GM20431 (cell line): ENCODE results near the gene SPTB.

Experiments
- in situ Hi-C: fragments of 300-500 bp; cut with MseI, MboI; formaldehyde crosslinking; loops from one replicate; pipeline ENCODE4 v1.15.0; 2020; ENCODE audit warnings: low sequenced_read_pairs; ENCODE audit not compliant: unreplicated experiment

The SPTB gene

GRCh38 chr14:64855721-64856528 is 23.8 kb downstream of the SPTB start:
- in situ Hi-C loops: no loop called here

DNA sequence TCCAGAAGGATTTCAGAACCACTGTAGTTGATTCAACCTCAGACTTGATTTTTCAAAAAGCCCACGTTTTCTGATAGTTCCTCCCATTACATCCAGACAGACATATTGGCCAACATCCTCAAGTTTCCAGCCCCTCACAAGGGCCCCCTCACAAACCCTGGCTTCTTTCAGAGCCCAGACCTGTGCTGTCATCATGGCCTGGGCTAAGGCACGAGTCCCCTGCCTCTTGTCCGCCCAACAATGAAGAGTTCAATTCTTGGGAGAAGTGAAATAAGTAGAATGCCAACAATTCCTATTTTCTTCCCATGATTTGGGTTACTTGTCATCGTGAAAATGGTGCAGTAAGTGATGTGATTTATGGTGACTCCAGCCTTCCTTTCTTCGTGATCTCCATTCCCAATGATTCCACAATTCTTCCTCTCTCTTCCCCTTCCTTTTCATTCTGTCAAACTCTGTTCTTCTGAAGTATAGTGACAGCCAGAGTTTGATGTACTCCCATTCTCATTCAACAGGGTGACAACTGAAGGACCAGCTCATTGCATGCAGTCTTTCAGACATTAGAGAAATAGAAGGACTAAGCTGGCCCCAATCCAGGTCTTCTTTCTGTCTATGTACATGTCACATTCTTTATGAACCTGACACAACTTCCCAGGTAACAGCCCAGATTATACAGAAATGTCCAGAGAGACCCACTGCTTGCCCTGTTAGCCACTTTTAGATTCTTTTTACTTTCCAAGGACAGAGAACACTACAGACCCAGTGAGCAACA is 29.2 kb downstream of the SPTB start:
- in situ Hi-C loops: no loop called here

- in situ Hi-C loops: no loop called here
These were observed 29.8 kb downstream of the SPTB start for GRCh38 chr14:64849940-64850339.

DNA sequence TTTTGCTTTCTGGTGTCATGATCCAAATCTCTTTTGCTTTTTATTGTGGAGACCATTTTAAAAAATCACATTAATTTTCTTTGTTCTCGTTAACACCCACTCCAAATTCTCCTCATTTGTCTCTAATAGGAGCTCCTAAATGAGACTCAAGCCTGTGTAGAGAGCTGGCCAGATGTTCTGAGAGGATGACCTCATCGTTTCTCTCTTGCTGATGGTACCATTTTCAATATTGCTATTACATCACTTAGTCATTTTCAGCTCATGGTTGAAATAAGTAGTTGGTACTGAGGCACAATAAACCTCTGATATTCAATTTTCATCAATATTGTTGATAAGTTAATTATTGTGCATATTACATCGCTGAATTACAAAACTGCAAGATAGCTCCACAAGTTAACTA is 31.5 kb downstream of the SPTB start:
- in situ Hi-C loops: no loop called here

GRCh38 chr14:64846319-64846718 is 33.4 kb downstream of the SPTB start:
- in situ Hi-C loops: no loop called here

- in situ Hi-C loops: no loop called here
These were observed 33.8 kb downstream of the SPTB start for GRCh38 chr14:64845878-64846277.

- in situ Hi-C loops: no loop called here
These were observed 34.7 kb downstream of the SPTB start for GRCh38 chr14:64844969-64845536.

- in situ Hi-C loops: no loop called here
These were observed 35.4 kb downstream of the SPTB start for GRCh38 chr14:64844272-64844671.

GRCh38 chr14:64843548-64843947 is 36.2 kb downstream of the SPTB start:
- in situ Hi-C loops: no loop called here

- in situ Hi-C loops: no loop called here
These were observed 37.6 kb downstream of the SPTB start for GRCh38 chr14:64841772-64842750.

DNA sequence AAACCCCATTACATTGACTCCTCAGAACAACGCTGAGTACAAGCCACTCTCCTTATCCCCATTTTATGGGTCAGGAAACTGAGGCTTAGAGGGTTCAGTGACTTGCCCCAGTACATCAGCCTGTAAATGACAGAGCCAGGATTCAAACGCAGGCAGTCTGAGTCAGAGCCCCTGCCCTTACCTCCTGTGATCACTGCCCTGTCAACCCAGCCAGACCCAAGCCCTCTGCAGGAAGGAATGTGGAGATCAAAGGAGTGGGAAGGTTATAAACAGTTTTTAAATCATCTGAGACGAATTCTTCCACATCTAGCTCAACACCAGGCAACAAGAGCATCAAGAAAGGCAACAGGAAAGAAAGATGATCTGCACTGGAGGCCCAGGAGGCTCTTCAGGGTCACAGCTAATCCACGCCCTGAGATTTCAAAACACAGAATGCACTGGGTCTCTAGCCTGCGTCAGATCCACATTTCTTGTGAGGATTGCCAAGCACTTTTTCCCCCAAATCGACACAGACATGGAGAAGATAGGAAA is 38.5 kb downstream of the SPTB start:
- in situ Hi-C loops: no loop called here

- in situ Hi-C loops: no loop called here
These were observed 41.1 kb downstream of the SPTB start for GRCh38 chr14:64838656-64839055.

- in situ Hi-C loops: no loop called here
These were observed 44.3 kb downstream of the SPTB start for GRCh38 chr14:64835431-64835830.

DNA sequence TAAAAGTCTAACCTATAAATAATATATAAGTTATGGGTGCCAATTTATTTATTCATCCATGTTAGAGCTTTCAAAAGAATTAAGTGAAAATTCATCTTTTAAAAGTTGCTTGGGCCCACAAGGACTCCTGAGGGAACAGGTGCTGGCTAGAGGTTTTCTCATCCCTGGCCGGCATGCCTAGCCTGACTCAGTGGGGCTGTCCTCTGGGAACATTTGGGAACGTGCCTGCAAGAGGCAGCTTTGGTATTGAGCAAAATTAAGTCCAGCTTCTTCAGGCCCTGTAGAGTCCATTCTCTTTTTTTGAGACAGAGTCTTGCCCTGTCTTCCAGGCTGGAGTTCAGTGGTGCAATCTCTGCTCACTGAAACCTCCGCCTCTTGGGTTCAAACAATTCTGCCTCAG is 44.7 kb downstream of the SPTB start:
- in situ Hi-C loops: no loop called here

GRCh38 chr14:64831419-64831818 is 48.3 kb downstream of the SPTB start:
- in situ Hi-C loops: no loop called here

GRCh38 chr14:64830961-64831360 is 48.7 kb downstream of the SPTB start:
- in situ Hi-C loops: no loop called here

- in situ Hi-C loops: no loop called here
These were observed 51.6 kb downstream of the SPTB start for GRCh38 chr14:64828071-64828470.

DNA sequence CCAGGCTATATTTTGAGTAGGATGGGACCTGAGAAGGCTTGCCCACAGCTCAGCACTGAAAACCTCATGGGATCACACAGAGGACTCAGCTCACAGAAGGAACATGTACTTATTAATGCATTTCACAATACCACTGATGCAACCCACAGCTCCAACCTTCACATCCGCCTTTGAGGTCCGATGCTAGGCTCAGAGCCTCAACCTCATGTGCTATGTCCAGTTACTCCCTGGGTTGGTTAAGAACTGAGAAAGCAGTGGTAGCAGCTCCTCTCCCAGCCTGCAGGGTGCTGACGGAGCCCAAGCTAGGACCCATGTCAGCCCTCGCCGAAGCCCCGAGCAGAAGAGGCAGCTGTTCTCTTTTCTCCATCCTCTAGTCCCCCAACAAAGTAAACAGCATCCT is 52.9 kb downstream of the SPTB start:
- in situ Hi-C loops: no loop called here

- in situ Hi-C loops: no loop called here
These were observed 53.4 kb downstream of the SPTB start for GRCh38 chr14:64826333-64826732.

- in situ Hi-C loops: no loop called here
These were observed 54.2 kb downstream of the SPTB start for GRCh38 chr14:64825509-64825908.
